MG63 (cell line): ENCODE measurements around the gene GRM7. TPM values are rescaled to one million over a fixed set of nuclear protein-coding genes. Genes with fewer than 3 reads are reported as not detected.

Experiments
- DNase-seq: peaks from one replicate; pipeline ENCODE4 v3.0.0-alpha.2; 2020
- H3K27me3 ChIP-seq: fragments of 250-450 bp; sonication (Bioruptor Pico); 2 replicates; pipeline ENCODE4 v1.5.1; 2020; ENCODE audit warnings: mild to moderate bottlenecking, moderate library complexity
- H3K36me3 ChIP-seq: fragments of 250-450 bp; sonication (Bioruptor Pico); 2 replicates; pipeline ENCODE4 v1.5.1; 2020; ENCODE audit warnings: mild to moderate bottlenecking, moderate library complexity
- H3K4me3 ChIP-seq: fragments of 250-450 bp; sonication (Bioruptor Pico); 2 replicates; pipeline ENCODE4 v1.5.1; 2020; ENCODE audit warnings: mild to moderate bottlenecking, moderate library complexity
- H3K9me3 ChIP-seq: fragments of 250-450 bp; sonication (Bioruptor Pico); 2 replicates; pipeline ENCODE4 v1.5.1; 2020; ENCODE audit warnings: mild to moderate bottlenecking, moderate library complexity
- total RNA-seq: library from RNA; depleted of rRNA; stranded (reverse); fragments of >200 nt; shearing (Covaris generic); gene quantifications from 2 replicates; pipeline ENCODE4 v1.2.3, GENCODE V29; 2014; ENCODE audit warnings: low replicate concordance

The GRM7 gene
- total RNA-seq, 1 experiment from 2014 or later, result not detected

DNA sequence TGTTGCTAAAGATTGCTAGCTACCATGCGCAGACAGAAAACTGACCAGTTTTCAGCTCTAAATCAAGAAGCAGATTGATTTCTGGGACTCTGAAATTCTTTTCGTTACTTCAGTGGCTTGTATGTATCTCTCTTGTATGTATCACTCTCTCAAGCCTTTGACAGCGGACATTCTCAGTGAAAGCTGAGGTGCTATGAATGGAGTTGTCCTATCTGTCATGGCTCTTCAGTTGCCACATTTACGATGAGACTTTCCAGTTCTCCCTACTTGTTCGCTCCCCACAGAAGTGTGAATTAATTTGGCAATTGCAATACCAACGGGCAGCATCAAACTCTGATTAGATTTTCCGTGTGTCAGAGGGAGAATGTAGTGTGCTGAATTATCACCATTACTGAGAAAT lies 432.4 kb downstream of the GRM7 start:
- H3K4me3 ChIP-seq, result no peak overlapping the region
- no peaks in the 10 kb centered on the region for H3K9me3 ChIP-seq
- H3K27me3 ChIP-seq, result no peaks in the 10 kb centered on the region
- DNase-seq, result no peak
- H3K36me3 ChIP-seq, result no peaks in the 10 kb centered on the region

DNA sequence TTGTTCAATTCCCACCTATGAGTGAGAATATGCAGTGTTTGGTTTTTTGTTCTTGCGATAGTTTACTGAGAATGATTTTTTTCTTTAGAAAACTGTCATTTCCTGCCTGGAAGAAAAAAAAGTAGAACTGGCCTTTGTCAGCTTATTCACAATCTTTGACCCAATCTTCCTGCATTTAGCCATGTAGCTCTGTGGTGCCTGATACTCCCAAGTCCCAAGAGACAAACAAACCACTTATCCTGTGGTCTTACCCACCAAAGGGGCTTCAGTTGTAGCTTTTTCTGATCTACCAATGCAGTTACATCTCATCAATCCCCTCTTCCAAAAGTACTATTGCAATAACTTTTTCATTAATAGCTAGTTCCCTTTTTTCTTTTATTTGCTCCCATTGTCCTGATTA lies 444.6 kb downstream of the GRM7 start:
- Histone ChIP-seq H3K27me3 (no peaks in the 10 kb centered on the region), H3K4me3 (no peak overlapping the region), H3K9me3 (no peaks in the 10 kb centered on the region), H3K36me3 (no peaks in the 10 kb centered on the region)
- DNase-seq, result no peak

DNA sequence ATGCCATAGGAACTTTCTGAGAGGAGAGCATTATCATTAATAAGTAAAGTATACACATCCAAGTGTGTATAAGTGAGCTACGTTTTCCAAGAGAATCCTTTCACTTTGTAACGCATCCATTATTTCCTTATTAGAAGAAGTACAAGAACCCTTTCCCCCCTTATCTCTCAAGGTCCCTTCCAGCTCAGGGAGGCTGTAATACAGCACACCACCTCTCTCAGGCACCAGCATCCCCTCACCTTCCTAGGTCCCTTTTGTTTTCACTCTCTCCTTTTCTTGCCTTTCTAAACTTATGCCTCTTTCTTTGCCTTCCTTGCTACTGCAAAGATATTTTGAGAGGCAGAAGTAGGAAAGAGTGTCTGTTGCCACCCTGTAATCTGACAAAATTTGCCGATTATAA lies 446.0 kb downstream of the GRM7 start:
- no peaks in the 10 kb centered on the region for H3K27me3 ChIP-seq
- H3K4me3 ChIP-seq, result no peak overlapping the region
- H3K9me3 ChIP-seq, result no peaks in the 10 kb centered on the region
- no peak for DNase-seq
- H3K36me3 ChIP-seq, result no peaks in the 10 kb centered on the region

DNA sequence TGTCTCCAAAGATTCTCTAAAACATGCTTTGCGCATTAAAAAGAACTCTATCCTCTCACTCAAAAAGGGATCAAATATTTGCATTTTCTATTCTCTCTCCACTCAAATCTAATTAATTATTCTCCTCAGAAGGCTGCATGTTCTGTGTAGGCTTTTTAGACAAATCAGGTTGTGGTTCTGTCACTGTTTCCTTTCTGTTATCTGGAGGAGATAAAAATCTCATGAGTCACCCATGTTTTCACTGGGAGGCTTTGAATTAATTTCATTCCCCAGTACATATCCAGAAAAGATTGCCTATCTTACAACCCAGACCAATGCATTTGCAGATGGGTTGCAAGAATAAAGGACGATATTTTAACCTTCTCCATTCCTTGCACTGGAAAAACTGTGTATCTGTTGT lies 446.5 kb downstream of the GRM7 start:
- Histone ChIP-seq H3K9me3 (no peaks in the 10 kb centered on the region), H3K4me3 (no peak overlapping the region), H3K27me3 (no peaks in the 10 kb centered on the region), H3K36me3 (no peaks in the 10 kb centered on the region)
- DNase-seq, result no peak

DNA sequence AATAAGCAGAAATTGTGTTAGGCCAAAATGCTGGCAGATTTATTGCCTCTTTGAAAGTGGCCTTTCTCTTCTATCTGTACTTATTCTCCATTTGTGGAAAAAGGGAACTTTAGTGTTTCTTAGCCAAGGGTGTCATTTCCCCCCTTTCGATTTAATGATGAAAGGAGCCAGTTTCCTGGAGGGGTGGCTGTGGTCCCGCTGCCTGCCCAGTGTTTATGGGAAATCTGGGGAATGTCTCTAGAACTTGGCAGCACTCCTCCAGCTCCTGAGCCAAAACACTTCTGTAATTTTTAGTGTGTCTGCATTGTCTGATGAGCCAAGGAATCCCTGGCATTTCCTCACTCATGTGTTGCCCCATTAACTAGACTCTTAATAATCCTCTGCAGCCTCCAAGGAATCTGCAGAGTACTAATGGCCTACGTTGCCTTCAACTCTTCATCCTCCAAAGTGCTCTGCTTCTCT lies 448.8 kb downstream of the GRM7 start:
- peak; percentile 64 for DNase-seq
- Histone ChIP-seq H3K9me3 (no peaks in the 10 kb centered on the region), H3K36me3 (no peaks in the 10 kb centered on the region), H3K27me3 (no peaks in the 10 kb centered on the region), H3K4me3 (no peak overlapping the region)

DNA sequence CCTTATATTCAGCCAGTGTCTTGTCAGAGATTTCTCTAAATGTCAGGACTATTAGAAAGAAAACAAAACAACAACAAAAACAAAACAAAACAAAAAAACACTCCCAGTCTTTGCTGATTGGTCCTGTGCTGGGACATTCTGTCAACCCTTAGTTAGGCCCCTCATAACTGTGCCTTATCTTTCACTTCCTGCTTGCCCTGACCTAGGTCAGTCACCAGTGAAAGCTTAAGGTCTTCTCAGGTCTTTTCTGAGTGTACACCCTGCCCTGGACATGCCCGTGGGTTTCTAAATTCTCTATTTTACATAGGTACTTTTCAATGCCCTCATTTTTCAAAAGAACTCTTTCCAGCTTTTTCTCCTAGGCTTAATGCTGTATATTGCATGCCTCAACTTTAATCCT lies 454.1 kb downstream of the GRM7 start:
- Histone ChIP-seq H3K4me3 (no peak overlapping the region), H3K9me3 (no peaks in the 10 kb centered on the region), H3K27me3 (no peaks in the 10 kb centered on the region), H3K36me3 (no peaks in the 10 kb centered on the region)
- DNase-seq, result no peak

DNA sequence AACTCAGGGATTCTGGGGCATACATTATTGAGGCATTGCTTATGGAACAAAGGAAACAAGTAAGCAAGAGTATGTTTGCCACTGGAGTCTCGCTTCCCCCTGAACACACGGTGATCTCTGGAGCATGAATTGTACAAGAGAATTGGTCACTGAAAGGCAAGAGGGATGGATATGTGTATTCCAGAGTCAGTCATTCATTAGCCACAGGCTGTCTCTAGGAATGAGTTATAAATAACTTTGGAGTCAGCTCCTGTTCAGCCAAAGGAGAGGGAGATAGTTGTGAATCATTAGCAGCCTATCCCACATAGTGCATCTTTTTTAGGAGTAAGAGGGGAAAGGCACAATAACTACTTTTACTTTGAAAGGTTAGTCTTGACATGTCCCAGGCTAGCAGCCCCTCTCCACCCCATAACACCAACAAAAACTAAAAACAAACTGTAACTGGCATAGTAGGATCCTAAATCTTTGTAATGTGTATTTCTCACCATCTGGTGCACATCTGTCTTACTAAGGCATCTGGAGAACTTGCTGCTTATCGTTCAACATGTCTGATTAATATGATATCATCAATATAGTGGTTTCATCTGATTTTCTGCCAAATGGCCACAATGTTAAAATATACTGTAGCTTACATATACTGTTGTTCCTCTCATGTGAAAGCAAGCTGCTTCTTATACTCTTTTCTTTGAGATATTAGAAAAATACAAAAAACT lies 462.2 kb downstream of the GRM7 start:
- H3K4me3 ChIP-seq, result no peak overlapping the region
- no peak for DNase-seq
- H3K27me3 ChIP-seq, result no peaks in the 10 kb centered on the region
- H3K36me3 ChIP-seq, result no peaks in the 10 kb centered on the region
- H3K9me3 ChIP-seq, result no peaks in the 10 kb centered on the region

DNA sequence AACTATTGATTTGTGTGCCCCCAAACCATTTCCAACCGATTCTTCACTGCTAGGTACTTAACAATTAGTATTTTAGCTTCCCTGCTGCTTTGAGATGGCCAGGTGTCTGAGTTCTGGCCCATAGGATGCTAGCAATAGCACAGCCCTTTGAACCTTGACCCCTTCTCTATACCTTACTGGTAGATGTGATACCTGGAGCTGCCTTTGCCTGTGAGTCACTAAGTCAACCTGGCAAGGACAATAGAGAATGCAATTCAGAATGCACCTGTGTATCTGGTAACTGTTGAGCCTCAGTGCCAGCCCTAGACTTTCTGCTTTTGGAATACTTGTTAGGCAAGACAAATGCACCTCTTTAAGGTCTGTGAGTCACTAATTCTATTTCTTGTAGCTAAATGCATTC lies 467.4 kb downstream of the GRM7 start:
- Histone ChIP-seq H3K36me3 (no peaks in the 10 kb centered on the region), H3K9me3 (no peaks in the 10 kb centered on the region), H3K4me3 (no peak overlapping the region), H3K27me3 (no peaks in the 10 kb centered on the region)
- no peak for DNase-seq

DNA sequence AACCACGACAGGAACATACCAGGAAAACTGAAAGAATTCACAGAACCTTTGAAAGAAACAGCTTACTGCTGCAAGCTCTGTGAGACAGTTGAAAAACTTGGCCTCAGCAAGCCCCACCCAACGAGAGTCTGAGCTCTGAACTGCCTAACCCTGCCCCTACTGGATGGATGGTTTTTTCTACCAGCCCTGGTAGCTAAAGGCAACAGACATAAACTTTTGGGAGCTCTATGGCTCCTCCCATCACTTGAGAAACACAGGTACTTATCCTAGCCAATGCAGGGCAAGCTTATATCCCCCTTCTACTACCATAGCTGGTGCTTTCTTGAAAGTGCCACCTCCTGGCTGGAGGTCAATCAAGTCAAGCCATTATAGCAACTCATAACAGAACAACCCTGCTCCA lies 471.8 kb downstream of the GRM7 start:
- no peak for DNase-seq
- Histone ChIP-seq H3K9me3 (no peaks in the 10 kb centered on the region), H3K36me3 (no peaks in the 10 kb centered on the region), H3K4me3 (no peak overlapping the region), H3K27me3 (no peaks in the 10 kb centered on the region)

DNA sequence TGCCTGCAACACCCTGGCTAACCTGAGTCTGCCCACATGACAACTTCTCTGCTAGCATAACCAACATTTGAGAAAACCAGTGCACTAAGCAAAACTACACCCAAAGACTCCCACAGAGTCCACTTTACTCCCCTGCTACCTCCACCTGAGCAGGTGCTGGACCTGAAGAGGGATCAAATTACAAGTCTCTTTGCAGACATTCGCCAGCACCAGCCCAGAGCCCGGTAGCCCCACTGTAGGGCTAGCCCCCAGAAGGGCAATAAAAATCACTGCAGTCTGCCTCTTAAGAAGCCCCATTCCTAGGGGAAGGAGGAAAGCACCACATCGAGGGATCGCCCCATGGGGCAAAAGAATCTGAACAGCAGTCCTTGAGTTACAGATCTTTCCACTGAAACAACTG lies 472.2 kb downstream of the GRM7 start:
- no peak overlapping the region for H3K4me3 ChIP-seq
- no peaks in the 10 kb centered on the region for H3K36me3 ChIP-seq
- no peaks in the 10 kb centered on the region for H3K9me3 ChIP-seq
- no peak for DNase-seq
- H3K27me3 ChIP-seq, result no peaks in the 10 kb centered on the region

DNA sequence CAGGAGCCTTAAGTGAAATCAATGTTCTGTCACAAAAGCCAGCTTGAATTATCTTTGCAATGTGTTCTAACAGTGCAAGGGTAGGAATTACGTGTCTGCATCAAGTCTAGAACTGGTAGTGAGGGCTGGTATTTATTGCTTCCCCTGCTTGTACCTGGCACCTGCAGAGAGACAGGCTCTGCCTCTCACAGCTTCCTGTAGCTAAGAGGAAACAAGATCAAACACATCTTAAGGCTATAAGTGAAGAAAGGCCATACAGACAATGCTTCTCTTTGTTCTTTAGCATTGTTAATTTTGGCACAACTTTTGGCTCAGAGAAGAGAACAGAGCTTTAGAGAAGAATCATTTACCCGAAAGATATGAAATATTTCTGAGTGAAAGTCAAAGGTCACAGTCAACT lies 479.9 kb downstream of the GRM7 start:
- Histone ChIP-seq H3K9me3 (no peaks in the 10 kb centered on the region), H3K36me3 (no peaks in the 10 kb centered on the region), H3K4me3 (no peak overlapping the region), H3K27me3 (no peaks in the 10 kb centered on the region)
- no peak for DNase-seq

DNA sequence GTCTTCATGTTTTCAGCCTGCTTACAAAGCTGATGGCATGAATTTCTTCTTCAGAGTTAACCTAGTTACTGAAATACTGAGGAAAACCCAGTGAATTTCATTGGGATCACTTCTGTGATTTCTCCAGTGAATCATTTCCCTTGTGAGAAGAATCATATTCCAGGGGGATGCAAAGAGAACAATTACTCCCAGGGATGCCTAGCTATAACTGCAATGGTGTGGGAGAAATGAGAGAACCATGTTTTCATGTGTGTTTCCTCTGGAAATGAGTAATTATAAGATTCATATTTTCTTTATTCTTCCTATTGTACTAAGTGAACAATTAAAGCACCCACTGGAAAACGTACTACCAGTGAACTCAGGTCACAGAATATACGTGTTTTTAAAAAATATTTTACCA lies 485.4 kb downstream of the GRM7 start:
- DNase-seq, result no peak

DNA sequence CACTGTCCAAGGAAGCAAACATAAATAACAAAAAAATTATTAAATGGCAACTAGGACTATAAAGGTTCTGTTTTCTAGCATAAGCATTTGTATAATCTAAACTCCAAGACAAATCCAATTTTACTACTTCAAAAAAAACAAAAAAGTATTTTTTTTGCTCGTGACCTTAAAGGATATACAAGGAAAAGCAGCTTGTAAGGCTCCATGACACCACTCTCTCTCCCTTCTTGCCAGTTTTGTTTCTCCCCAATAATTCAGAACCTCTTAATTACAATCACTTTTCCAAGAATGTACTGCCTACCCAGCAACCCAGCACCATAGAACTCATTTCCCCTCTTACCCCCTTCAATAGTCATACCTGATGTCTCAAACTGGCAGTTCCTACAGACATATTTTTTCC lies 496.2 kb downstream of the GRM7 start:
- Histone ChIP-seq H3K27me3 (no peaks in the 10 kb centered on the region), H3K9me3 (no peaks in the 10 kb centered on the region), H3K36me3 (no peaks in the 10 kb centered on the region), H3K4me3 (no peak overlapping the region)
- no peak for DNase-seq

More for the DNA sequence above, 485.4 kb downstream of the GRM7 start:
- Histone ChIP-seq H3K9me3 (no peaks in the 10 kb centered on the region), H3K27me3 (no peaks in the 10 kb centered on the region), H3K4me3 (no peak overlapping the region), H3K36me3 (no peaks in the 10 kb centered on the region)

DNA sequence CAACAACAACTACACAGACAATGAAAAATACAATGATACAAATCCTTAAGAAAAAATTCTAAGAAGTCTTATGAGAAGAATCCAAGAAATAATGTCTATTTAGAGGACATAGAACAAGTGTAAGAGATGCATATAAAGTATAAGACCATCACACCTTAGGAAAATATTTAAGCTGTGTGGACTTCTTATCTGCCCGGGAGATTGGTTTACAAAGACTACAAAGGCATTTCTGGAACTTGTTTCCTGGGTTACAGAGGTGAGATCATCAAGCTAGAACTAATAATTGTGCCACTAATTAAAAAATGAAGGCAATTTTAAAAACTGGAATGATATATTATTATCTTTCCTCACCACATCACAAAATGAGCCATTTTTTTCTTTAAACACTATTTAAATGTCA lies 507.1 kb downstream of the GRM7 start:
- no peak for DNase-seq
- Histone ChIP-seq H3K36me3 (no peaks in the 10 kb centered on the region), H3K27me3 (no peaks in the 10 kb centered on the region), H3K4me3 (no peak overlapping the region), H3K9me3 (no peaks in the 10 kb centered on the region)

DNA sequence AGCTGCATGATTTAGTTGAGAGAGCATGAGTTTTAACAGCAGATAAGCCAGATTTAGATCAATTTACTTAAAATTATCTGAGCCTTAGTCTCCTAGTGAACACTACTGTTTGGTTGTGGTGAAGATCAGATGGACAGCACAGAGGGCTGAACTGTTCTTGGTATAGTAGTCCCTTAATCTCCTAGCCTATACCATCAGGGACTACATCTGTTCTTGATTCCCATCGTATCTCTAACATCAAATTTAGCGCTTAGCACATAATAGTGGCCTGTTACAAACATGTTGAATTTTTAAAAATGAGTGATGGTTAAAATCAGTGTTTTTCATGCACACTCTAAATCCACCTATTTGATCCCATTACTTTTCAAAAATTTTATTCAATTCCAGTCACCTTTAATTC lies 507.7 kb downstream of the GRM7 start:
- no peak for DNase-seq
- Histone ChIP-seq H3K27me3 (no peaks in the 10 kb centered on the region), H3K4me3 (no peak overlapping the region), H3K36me3 (no peaks in the 10 kb centered on the region), H3K9me3 (no peaks in the 10 kb centered on the region)

DNA sequence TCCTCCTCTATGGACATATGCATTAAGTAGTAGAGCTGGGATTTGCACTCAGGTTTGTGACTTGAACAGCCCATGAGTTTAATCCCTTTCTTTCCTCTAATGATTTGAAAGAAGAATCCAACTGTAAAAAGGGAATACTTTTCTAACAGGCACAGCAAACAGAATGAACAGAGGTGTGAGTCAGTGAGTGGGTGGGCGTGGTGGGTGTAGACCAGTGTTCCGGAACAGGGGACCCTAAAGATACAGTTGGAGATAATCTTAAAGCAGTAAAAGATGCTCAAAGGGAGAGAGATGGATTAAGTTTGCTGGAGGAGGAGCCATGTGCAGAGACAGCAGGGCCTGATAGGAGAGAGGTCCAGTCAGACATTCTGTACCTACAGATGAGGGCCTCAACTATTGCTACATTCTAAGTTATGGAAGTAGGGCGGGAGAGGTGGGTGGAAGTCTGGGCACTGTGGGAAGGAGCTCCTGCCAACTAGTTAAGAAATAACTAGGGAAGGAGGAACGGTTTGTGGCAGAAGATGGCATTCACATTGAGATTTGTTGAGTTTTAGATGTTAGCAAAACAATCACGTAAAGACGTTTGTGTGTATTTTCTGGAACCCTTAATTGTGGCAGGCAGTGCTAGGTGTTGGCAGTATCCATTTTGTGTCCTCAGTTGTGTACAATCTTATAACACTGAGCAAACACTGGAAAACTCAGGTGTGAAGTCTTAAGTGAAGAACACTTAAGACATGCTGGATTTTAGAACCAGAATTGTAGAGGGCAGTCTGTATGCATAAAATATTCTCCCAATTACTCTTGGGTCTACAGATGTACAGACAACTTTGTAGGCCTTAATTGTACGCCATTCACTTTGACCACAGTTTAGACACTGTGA lies 511.0 kb downstream of the GRM7 start:
- Histone ChIP-seq H3K4me3 (no peak overlapping the region), H3K9me3 (no peaks in the 10 kb centered on the region), H3K27me3 (no peaks in the 10 kb centered on the region), H3K36me3 (no peaks in the 10 kb centered on the region)
- DNase-seq, result no peak

DNA sequence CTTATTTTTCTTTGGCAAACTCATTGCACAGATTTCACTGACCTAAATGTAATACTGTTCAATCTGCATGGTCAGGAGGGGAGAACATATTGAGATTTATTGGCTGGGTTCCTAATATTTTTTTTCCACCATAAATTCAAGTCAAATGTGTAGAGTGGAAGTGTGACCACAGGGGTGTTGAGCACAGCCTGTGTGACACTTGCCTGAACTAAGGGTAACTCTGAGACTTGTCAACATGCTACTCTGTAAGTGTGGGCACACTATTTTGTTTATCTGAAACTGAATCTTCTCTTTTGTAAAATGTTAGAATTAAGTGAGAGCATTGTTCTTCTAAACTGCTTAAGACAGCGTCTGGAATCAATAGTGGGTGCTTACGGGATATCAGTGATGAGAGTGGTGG lies 516.2 kb downstream of the GRM7 start:
- no peak for DNase-seq
- H3K27me3 ChIP-seq, result no peaks in the 10 kb centered on the region
- H3K4me3 ChIP-seq, result no peak overlapping the region
- H3K9me3 ChIP-seq, result no peaks in the 10 kb centered on the region
- H3K36me3 ChIP-seq, result no peaks in the 10 kb centered on the region

DNA sequence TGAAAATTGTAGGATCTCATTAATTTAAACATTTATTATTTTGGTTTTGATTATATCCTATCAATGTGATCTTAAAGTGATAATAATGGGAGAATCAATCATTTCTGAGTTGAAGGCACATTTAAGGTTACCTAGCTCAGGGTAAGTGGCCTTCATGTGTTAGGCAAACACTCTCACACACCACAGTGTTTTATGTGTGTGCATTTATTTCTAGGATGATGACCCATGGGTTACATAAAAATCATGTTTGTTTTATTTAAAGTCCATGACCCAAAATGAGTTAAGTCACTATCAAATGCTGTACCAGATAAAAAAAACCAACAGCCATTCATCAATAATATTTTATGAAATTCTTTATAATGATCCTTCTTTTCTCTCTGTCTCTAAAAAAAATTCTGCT lies 520.8 kb downstream of the GRM7 start:
- H3K27me3 ChIP-seq, result no peaks in the 10 kb centered on the region
- DNase-seq, result no peak

More for the DNA sequence above, 520.8 kb downstream of the GRM7 start:
- H3K36me3 ChIP-seq, result no peaks in the 10 kb centered on the region
- no peak overlapping the region for H3K4me3 ChIP-seq
- H3K9me3 ChIP-seq, result no peaks in the 10 kb centered on the region
